K562 (cell line): ENCODE results near the gene CPZ. TPM values are rescaled to one million over a fixed set of nuclear protein-coding genes. Genes with fewer than 3 reads are reported as not detected.
A peak's percentile ranks its signal among the peaks of the same experiment; 100 is the strongest.

ENCODE experiments used
- ATAC-seq: fragments of 200-7000 bp; cut with Tn5 transposase; 3 replicates; pipeline ENCODE4 v1.9.1; 2020; ENCODE audit warnings: moderate library complexity
- BruUV-seq: library from RNA; stranded (reverse); fragments of 400-500 nt; replicated peaks from 2 replicates; lab custom pipeline; 2021; lab: Mats Ljungman, UMichigan
- CTCF ChIA-PET: fragments of 300-600 bp; formaldehyde crosslinking; extraction: SDS; loops from one replicate; lab custom pipeline; 2021; ENCODE audit warnings: low intra/inter-chr PET ratio; lab: Yijun Ruan, JAX
- POLR2A ChIA-PET: fragments of 300-600, 350-650 bp; sonication (Branson Sonifier 250); formaldehyde crosslinking; extraction: SDS; loops from one replicate; lab custom pipeline; 2021; ENCODE audit warnings: antibody characterized with exemption, inconsistent platforms; lab: Yijun Ruan, JAX
- DNase-seq, 4 experiments: peaks; one replicate each; pipeline versions ENCODE4 v3.0.0 to v3.0.0-alpha.2; 2011 to 2018; ENCODE audit warnings: low spot score in 3 of 4, mixed read lengths in 3 of 4; ENCODE audit errors: extremely low read depth in 1 of 4
- FAIRE-seq: peaks from 2 replicates; lab custom pipeline; 2011; peaks lifted over from hg19 to GRCh38; lab: Jason Lieb, UNC
- H2AFZ ChIP-seq: 2 replicates; pipeline ENCODE4 v1.6.0; 2011; ENCODE audit warnings: low read depth, low read length, control low read depth, inconsistent platforms
- H3K27ac ChIP-seq: fragments of 200-600 bp; 3 replicates; pipeline ENCODE4 v1.8.0; 2011; ENCODE audit warnings: low read depth, mild to moderate bottlenecking, control low read depth, inconsistent platforms, low read length, moderate library complexity, mixed read lengths; ENCODE audit errors: extremely low read depth
- H3K27me3 ChIP-seq, 2 experiments: fragments of 300-600 bp in 1 of 2; 2 replicates in 1 of 2; 3 replicates in 1 of 2; pipeline versions ENCODE4 v1.6.0 to v1.8.0; 2011; ENCODE audit warnings: inconsistent platforms in 2 of 2, low read length in 2 of 2, mild to moderate bottlenecking in 1 of 2, mixed read lengths in 1 of 2, moderate library complexity in 1 of 2; ENCODE audit not compliant: control insufficient read depth in 2 of 2, insufficient read depth in 2 of 2
- H3K36me3 ChIP-seq: fragments of 300-600 bp; 3 replicates; pipeline ENCODE4 v1.8.0; 2011; ENCODE audit warnings: mild to moderate bottlenecking, low read length, inconsistent platforms; ENCODE audit not compliant: control insufficient read depth, insufficient read depth
- H3K4me1 ChIP-seq, 2 experiments: fragments of 200-600 bp in 1 of 2; replicated peaks in 1 of 2; 2 replicates in 1 of 2; 3 replicates in 1 of 2; pipeline versions ENCODE4 v1.5.1 to v1.8.0; 2011; ENCODE audit warnings: inconsistent platforms in 2 of 2, low read length in 2 of 2, mild to moderate bottlenecking in 1 of 2, mixed read lengths in 1 of 2, moderate library complexity in 1 of 2; ENCODE audit not compliant: control insufficient read depth in 2 of 2, insufficient read depth in 2 of 2
- H3K4me2 ChIP-seq: 2 replicates; pipeline ENCODE4 v1.6.1; 2011; ENCODE audit warnings: low read length, control low read depth, inconsistent platforms, mixed read lengths; ENCODE audit not compliant: insufficient read depth
- H3K4me3 ChIP-seq: fragments of 200-600 bp; sonication (generic), shearing (Covaris generic); 2 replicates; pipeline ENCODE4 v1.5.1; 2016; ENCODE audit warnings: control low read depth, inconsistent platforms
- H3K79me2 ChIP-seq: fragments of 200-600 bp; 3 replicates; pipeline ENCODE4 v1.8.0; 2011; ENCODE audit warnings: low read length, inconsistent platforms; ENCODE audit not compliant: control insufficient read depth, insufficient read depth
- H3K9ac ChIP-seq, 2 experiments: 2 replicates each; pipeline versions ENCODE4 v1.6.0 to v1.6.1; 2011; ENCODE audit warnings: low read depth in 2 of 2, low read length in 2 of 2, control low read depth in 1 of 2, inconsistent platforms in 1 of 2, mild to moderate bottlenecking in 1 of 2, mixed read lengths in 1 of 2; ENCODE audit not compliant: insufficient read depth in 1 of 2
- H3K9me1 ChIP-seq: one replicate; pipeline ENCODE4 v1.6.0; 2011; ENCODE audit warnings: inconsistent platforms, mild to moderate bottlenecking, low read length, moderate library complexity; ENCODE audit not compliant: control insufficient read depth, insufficient read depth
- H3K9me3 ChIP-seq: replicated peaks from 2 replicates; pipeline ENCODE4 v1.5.1; 2011; ENCODE audit warnings: low read depth, low read length, inconsistent platforms; ENCODE audit not compliant: control insufficient read depth, insufficient read depth
- H4K20me1 ChIP-seq: replicated peaks from 2 replicates; pipeline ENCODE4 v1.6.1; 2011; ENCODE audit warnings: low read length, inconsistent platforms, mixed read lengths; ENCODE audit not compliant: control insufficient read depth, insufficient read depth
- CBFA2T3 ChIP-seq: fragments of 450-650 bp; IDR thresholded peaks from 2 replicates; pipeline ENCODE4 v1.6.1; 2017
- PYGO2 ChIP-seq: fragments of 450-650 bp; IDR thresholded peaks from 2 replicates; pipeline ENCODE4 v1.6.1; 2016; ENCODE audit warnings: mild to moderate bottlenecking, missing genetic modification characterization, moderate library complexity, missing compliant biosample characterization
- SOX6 ChIP-seq: fragments of 450-650 bp; IDR thresholded peaks from 2 replicates; pipeline ENCODE4 v1.6.1; 2014; ENCODE audit warnings: mild to moderate bottlenecking
- ZNF184 ChIP-seq: sonication (generic); formaldehyde crosslinking; IDR thresholded peaks from 2 replicates; pipeline ENCODE4 v1.5.0; 2020; ENCODE audit warnings: missing genetic modification reagents
- ZNF408 ChIP-seq: fragments of 250-450 bp; sonication (Bioruptor Pico); IDR thresholded peaks from 2 replicates; pipeline ENCODE4 v1.4.0; 2020; ENCODE audit warnings: low read depth, mild to moderate bottlenecking, moderate library complexity
- WGBS: fragments of 100-300 bp; shearing (Covaris generic); methylation state at CpG from one replicate; pipeline ENCODE4 v1.1.6; 2016; ENCODE audit warnings: low coverage, mixed read lengths; ENCODE audit not compliant: insufficient coverage; ENCODE audit errors: missing lambda C conversion rate; 5-methylcytosine and 5-hydroxymethylcytosine counted together
- in situ Hi-C: fragments of 300-500 bp; cut with MboI; formaldehyde crosslinking; loops from 4 replicates; pipeline ENCODE4 v1.15.0; 2018; ENCODE audit warnings: inconsistent platforms, mixed read lengths
- intact Hi-C: fragments of 100-400 bp; cut with micrococcal nuclease; formaldehyde crosslinking; loops from 2 replicates; pipeline ENCODE4 v1.14.2; 2022
- polyA plus RNA-seq, 8 experiments: library from polyadenylated mRNA; depleted of rRNA in 4 of 8; stranded (reverse) in 5 of 8; unstranded in 3 of 8; fragments of >200 nt; fragmentation: Nextera tagmentation in 2 of 8; fragmentation: Illumina TruSeq in 1 of 8; extraction: Ambion mirVana in 2 of 8; extraction: Trizol in 1 of 8; gene quantifications; 2 replicates each; pipeline versions ENCODE4 v1.2.1 to v1.2.3, GENCODE V29; 2011 to 2014; ENCODE audit warnings: inconsistent platforms in 1 of 8, missing spikeins in 1 of 8
- total RNA-seq, 7 experiments: library from RNA; depleted of rRNA in 6 of 7; stranded (reverse); fragments of >200 nt in 6 of 7; fragmentation: Illumina TruSeq in 2 of 7; extraction: Trizol in 2 of 7; gene quantifications; 2 replicates each; pipeline versions ENCODE4 v1.2.1 to v1.2.3, GENCODE V29; 2011 to 2021; ENCODE audit warnings: low replicate concordance in 1 of 7
- TF ChIP-seq, protein P1 (sequence below), 3 experiments: IDR thresholded peaks in 2 of 3; conservative IDR thresholded peaks in 1 of 3; 2 replicates each; pipeline ENCODE4 v1.5.1; 2011 to 2012; ENCODE audit warnings: low read length in 3 of 3, mild to moderate bottlenecking in 3 of 3, control low read depth in 2 of 3, improper control_type of control experiment in 1 of 3, inconsistent platforms in 1 of 3, low read depth in 1 of 3, mixed read lengths in 1 of 3, moderate library complexity in 1 of 3; ENCODE audit not compliant: insufficient read depth in 2 of 3
- TF ChIP-seq, protein P2 (sequence below): sonication (generic); formaldehyde crosslinking; IDR thresholded peaks from 2 replicates; pipeline ENCODE4 v1.9.0; 2022; ENCODE audit warnings: mild to moderate bottlenecking, missing genetic modification reagents

The CPZ gene
- total and polyA plus RNA-seq, 9 of the 15 experiments (the other 6 are each of a cell fraction or from before 2014, with no cell fraction given) = 0.06 to 2.2 (median 1.2) TPM; not detected in 1

DNA sequence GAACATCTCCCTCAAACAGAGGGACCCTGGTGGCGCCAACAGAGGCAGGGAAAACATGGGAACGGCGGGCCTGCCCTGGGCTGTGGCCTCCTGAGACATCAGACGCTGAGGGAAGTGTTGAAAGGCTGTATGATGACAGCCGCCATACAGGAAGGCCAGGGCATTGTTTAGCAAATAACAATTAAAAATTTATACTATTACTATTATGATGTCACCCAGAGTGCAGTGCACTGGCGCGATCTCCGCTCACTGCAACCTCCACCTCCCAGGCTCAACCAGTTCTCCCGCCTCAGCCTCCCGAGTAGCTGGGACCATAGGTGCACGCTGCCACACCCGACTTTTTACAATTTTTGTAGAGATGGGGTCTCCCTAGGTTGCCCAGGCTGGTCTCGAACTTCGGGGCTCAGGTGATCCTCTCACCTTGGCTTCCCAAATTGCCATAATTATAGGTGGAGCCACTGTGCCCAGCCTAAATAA is 54.6 kb downstream of the CPZ start (continued):
- TF ChIP-seq PYGO2 (tag) (no peak), CBFA2T3 (no peak)

DNA sequence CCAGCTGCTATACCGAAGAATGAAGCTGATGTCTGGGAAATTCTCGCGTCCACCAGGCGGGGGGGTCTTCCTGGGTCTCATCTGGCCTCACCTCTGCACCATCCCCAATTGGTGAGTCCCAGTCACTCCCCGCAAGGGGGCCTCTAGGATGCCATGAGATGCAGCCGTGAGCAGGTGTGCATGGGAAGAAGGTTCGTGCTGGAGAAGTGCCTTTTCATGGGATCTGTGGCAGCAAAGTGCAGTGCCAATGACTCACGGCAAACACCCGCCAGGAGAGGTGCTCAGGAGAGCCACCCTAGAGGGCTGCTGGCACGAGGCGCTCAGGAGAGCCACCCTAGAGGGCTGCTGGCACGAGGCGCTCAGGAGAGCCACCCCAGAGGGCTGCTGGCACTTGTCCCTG is 55.1 kb downstream of the CPZ start:
- intact Hi-C loops = no loop called here

More for the DNA sequence above, 55.1 kb downstream of the CPZ start:
- no peaks in the 10 kb centered on the region for H3K79me2 ChIP-seq
- no peaks in the 10 kb centered on the region for H3K36me3 ChIP-seq
- H3K4me1 ChIP-seq = no peaks in the 10 kb centered on the region
- no peaks in the 10 kb centered on the region for H3K9me3 ChIP-seq
- no peak for ATAC-seq
- H3K9me1 ChIP-seq = no peaks in the 10 kb centered on the region
- CTCF ChIA-PET = no interaction called here
- no peak overlapping the region for H3K9ac ChIP-seq
- TF ChIP-seq, protein P1, sequence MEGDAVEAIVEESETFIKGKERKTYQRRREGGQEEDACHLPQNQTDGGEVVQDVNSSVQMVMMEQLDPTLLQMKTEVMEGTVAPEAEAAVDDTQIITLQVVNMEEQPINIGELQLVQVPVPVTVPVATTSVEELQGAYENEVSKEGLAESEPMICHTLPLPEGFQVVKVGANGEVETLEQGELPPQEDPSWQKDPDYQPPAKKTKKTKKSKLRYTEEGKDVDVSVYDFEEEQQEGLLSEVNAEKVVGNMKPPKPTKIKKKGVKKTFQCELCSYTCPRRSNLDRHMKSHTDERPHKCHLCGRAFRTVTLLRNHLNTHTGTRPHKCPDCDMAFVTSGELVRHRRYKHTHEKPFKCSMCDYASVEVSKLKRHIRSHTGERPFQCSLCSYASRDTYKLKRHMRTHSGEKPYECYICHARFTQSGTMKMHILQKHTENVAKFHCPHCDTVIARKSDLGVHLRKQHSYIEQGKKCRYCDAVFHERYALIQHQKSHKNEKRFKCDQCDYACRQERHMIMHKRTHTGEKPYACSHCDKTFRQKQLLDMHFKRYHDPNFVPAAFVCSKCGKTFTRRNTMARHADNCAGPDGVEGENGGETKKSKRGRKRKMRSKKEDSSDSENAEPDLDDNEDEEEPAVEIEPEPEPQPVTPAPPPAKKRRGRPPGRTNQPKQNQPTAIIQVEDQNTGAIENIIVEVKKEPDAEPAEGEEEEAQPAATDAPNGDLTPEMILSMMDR (IDR thresholded peaks at IDR 0.05 in 2 of 3, conservative IDR thresholded peaks at IDR 0.05 in 1 of 3; ENCODE audit: insufficient read depth in 2 of 3, low read depth in 1 of 3, low read length in 3 of 3) = peak in 1 of 3 experiments; percentile 13; a peak in 1 of 6 replicates
- TF ChIP-seq, protein P2, sequence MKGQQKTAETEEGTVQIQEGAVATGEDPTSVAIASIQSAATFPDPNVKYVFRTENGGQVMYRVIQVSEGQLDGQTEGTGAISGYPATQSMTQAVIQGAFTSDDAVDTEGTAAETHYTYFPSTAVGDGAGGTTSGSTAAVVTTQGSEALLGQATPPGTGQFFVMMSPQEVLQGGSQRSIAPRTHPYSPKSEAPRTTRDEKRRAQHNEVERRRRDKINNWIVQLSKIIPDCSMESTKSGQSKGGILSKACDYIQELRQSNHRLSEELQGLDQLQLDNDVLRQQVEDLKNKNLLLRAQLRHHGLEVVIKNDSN (CRISPR knock-in tag) = no peak
- TF ChIP-seq SOX6 (no peak), ZNF184 (CRISPR knock-in tag) (no peak), ZNF408 (CRISPR knock-in tag) (no peak)
- TF ChIP-seq, all 486 proteins: peak for 1
- Histone ChIP-seq H4K20me1 (no peaks in the 10 kb centered on the region), H3K27me3 (peaks cover 24 to 96% of the 10 kb centered on the region in 2 experiments), H3K4me2 (no peak overlapping the region), H3K27ac (no peak overlapping the region), H2AFZ (no peak overlapping the region), H3K4me3 (no peak overlapping the region)
- FAIRE-seq (no peak), DNase-seq (no peak)
- WGBS = under 1% methylated on average over 13 of the region's 13 CpGs
- no TSS peak for BruUV-seq
- in situ Hi-C loops = no loop called here
- POLR2A ChIA-PET = interaction anchor here (1.4 kb wide), 1 partner anchor 13 kb away, joined by 3 read pairs; no protein-coding TSS in a partner anchor
